Effector CD4-positive, alpha-beta T cell (primary cell): ENCODE results near the gene IQCK. TPM values are rescaled to one million over a fixed set of nuclear protein-coding genes. Genes with fewer than 3 reads are reported as not detected.
A peak's percentile ranks its signal among the peaks of the same experiment; 100 is the strongest.
"Not testable (repeated sequence)": the region's sequence is repeated elsewhere in the genome, so short reads cannot be mapped to it uniquely, and the experiment has no call there.

Source experiments
- DNase-seq: peaks from one replicate; pipeline ENCODE4 v3.0.0-alpha.2; 2020
- total RNA-seq: gene quantifications from one replicate; lab custom pipeline; 2026; lab: John Stamatoyannopoulos, UW

IQCK gene, protein sequence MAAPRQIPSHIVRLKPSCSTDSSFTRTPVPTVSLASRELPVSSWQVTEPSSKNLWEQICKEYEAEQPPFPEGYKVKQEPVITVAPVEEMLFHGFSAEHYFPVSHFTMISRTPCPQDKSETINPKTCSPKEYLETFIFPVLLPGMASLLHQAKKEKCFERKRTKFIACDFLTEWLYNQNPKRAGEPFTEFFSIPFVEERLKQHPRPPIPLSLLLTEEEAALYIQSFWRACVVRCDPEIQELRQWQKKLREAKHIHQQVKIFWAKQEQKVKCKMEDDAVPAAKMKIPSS
- not detected for total RNA-seq

DNA sequence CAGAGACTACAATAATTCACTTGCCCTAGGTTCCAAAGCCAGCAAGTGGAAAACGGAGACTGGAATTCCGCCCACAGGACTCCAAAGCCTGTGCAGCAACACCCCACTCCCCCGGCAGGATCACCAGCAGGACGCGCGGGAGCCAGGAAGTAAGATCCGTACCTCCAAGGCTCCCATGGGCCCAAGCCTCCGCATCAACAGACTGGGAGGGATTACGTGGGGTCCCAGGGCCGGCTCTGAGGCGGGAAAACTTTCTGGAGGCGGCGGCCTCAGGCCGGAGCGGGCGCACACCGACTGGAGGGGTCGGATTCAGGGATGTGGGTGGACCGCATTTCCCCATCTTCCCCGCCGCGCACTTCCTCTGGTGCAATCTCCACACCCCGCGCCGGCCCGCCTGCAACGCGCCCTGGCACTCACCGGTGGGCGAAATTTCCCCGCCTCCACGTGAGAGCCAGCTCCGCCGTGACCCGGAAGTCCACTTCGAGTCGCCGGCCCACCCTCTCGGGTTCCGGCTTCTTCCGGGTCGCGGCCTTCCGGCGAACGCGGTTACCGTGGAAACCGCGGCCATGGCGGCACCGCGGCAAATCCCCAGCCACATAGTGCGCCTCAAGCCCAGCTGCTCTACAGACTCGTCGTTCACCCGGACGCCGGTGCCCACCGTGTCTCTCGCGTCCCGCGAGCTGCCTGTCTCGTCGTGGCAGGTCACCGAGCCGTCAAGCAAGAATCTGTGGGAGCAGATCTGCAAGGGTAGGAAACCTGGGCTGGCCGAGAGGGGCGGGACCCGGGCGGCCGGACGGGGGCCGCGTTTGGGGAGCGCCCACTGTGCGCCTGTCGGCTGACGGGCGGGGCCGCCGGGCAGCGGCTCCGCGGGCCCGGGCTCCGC, at the start of gene IQCK, which contains the start of gene KNOP1:
Gene IQCK (plus strand): TSS at position 531 of the 883 bp plus-strand sequence. CDS start 36 bp downstream, at position 567.
Gene KNOP1 (minus strand): TSS at position 487 of the 883 bp plus-strand sequence. CDS start 3,192 bp downstream, outside the sequence.
- DNase-seq: peak; percentile 84

DNA sequence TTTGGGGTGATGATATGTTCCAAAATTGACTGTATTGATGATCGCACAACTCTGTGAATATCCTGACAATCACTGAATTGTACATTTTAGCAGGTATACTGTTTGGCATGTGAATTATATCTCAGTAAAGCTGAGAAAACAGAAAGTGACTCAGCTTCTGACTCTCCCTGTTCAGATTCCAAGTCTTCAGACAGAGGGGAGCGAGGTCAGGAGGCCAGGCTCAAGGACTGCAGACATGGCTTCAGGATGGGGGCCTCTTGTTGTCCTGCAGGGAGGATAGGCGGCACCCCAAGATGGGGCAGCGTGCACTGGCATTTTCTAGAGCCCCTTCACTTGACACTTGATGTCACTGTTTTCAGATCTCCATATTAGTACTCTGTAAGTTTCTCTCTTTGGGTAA, 45.7 kb upstream of the IQCK start:
- no peak for DNase-seq

DNA sequence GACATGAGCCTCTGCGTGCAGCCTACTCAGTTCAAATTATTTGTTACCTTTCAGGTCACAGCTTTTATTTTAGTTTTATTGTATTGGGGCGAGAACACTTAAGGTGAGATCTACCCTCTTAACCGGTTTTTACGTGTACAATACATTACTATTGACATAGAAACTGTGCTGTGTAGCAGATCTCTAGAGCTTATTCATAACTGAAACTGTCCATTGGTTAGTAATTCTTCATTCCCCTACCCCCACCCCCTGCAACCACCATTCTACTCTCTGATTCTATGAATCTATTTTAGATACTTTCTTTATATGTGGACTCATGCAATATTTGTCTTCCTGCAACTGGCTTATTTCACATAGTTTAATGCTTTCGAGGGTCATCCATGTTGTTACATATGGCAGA, 43.6 kb upstream of the IQCK start:
- no peak for DNase-seq

DNA sequence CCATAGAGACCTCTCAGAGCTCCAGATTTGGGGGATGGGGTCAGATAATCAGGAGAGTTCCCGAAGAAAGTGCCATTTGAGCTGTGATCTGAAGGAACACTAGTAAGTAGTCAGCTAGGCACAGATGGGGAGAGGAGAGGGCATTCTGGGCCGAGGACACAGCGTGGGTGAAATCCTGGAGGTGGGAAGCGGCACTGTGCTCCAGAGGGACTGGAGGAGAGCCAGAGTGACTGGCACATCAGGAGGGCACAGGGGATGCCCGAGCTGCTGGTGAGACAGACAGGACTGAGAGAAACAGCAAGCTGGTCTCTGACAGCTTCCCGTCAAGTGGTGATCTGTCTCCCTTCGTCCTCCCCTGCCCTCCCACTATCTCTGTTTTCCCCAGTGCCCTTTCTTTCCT, 40.7 kb upstream of the IQCK start:
- no peak for DNase-seq

DNA sequence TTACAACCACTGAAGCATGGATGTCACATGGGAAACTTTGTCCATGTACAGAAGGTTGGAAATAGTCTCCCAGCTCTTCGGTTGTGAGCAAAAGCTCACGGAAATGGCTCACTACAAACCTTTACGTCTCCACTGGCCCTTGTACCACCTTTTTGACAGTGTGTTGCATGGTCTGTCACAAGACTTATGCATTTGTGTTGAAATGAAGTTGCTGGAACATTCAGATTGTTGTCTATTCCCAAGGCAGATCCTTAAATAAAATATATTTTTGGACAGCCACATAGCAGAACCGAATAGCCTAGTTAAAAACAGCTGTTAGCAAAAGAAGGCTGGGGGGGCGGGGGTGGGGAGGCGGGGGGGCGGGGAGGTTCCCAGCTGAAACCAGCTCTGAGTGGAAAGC, 39.3 kb upstream of the IQCK start:
- no peak for DNase-seq

DNA sequence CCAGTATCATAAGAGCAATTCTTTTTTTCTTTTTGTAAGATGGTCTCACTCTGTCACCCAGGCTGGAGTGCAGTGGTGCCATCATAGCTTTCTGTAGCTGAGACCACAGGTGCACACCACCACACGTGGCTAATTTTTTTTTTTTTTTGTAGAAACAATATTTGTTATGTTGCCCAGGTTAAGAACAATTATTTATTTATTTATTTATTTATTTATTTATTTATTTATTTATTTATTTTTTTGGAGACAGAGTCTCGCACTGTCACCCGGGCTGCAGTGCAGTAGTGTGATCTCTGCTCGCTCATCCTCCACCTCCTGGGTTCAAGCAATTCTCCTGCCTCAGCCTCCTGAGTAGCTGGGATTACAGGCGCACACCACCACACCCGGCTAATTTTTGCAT, 38.8 kb upstream of the IQCK start:
- not testable (repeated sequence) for DNase-seq

DNA sequence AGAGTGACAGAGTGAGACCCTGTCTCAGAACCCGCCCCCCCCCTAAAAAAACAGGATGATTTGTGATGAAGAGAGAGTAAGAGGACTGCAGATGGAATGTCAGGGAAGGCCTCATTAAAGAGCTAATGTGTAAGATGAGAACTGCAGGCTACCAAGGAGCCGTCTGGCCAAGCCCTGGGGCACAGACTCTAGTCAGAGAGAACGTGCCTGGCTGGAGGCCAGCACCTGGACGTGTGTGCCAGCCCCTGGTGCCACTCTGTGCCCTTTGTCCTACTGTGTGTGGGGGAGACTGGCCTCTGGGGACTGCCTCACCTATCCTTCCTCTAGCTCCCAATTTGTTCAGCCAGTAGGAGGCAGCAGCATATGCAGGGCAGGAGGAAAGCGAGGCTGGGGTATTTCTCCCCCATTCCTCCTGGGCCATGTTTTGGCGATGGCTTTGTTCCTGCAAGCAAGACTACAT, 37.2 kb upstream of the IQCK start:
- no peak for DNase-seq

DNA sequence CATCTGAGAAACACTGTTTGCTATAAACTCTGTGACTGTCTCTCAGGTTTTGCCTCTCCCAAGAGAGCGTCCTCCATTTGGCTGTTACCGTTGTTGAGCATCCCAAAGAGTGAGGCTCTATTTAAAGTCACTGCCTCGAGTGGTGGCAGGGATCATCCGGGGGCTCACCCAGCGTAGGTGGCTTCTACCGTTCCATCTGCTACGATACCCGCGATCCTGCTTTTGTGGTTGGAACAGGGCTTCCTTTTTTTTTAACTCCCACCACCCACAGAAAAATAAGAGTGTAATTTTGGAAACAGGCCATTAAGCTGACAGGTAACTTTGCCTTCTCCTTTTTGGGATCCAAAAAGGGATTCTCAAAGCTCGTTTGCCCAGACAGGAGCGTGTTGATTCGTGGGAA, 36.4 kb upstream of the IQCK start:
- no peak for DNase-seq

DNA sequence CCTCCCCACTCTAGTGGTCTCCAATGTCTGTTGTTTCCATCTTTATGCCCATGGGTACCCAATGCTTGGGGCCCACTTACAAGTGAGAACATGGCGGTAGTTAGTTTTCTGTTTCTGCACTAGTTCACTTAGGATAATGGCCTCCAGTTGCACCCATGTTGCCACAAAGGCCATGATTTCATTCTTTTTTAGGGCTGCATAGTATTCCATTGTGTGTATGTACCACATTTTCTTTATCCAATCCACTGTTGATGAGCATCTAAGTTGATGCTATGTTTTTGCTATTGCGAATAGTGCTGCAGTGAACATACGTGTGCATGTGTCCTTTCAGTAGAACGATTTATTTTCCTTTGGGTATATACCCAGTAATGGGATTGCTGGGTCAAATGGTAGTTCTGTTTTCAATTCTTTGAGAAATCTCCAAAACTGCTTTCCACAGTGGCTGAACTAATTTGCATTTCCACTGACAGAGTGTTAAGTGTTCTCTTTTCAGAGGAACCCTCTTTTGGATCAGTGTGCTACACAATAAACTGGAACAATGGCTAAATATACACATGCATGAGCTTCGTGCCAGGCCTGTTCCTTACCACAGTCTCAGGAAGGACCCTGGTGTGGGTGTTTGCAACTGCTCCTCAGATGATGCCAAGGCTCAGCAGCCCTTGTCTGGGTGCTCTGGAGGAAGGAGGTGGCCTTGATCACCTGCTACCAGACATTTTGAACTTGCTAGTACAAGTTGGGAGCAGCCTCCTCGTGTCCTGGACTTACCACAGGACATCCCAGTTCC, 34.4 kb upstream of the IQCK start:
- no peak for DNase-seq

DNA sequence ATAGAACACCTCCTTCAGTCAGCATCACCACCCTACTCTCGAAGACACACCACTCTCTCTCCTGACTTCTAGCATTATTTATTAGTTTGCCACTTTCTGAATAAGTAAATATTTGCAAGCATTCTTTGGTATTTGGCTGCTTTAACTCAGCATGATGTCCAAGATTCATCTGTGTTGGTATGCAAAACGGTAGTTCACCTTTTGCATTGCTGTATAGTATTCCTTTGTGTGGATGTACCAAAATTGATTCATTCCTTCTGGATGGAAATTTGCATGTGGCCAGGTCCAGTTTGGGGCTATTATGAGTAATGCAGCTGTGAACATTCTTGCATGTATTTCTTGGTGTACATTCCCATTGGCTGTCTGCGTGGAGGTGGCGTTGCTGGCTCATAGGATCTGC, 32.9 kb upstream of the IQCK start:
- DNase-seq: no peak

DNA sequence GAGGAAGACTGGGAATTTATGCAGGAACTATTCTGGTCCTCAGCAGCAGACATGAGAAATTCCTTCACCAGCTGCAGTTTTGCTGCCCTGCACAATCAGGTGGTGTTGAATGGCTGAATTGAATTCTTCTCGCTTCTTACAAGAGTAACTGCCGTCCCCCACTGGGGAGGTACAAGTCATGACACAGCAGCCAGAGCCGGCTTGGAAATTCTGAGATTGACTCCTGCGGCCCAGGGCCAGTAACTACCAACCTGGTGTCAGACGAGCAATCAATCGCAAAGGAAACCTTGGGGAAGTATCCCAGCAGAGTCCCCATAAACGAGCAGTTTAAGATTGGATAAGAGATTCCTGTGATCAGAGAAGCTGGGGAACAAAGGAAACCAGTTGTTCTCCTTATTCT, 30.8 kb upstream of the IQCK start:
- no peak for DNase-seq

DNA sequence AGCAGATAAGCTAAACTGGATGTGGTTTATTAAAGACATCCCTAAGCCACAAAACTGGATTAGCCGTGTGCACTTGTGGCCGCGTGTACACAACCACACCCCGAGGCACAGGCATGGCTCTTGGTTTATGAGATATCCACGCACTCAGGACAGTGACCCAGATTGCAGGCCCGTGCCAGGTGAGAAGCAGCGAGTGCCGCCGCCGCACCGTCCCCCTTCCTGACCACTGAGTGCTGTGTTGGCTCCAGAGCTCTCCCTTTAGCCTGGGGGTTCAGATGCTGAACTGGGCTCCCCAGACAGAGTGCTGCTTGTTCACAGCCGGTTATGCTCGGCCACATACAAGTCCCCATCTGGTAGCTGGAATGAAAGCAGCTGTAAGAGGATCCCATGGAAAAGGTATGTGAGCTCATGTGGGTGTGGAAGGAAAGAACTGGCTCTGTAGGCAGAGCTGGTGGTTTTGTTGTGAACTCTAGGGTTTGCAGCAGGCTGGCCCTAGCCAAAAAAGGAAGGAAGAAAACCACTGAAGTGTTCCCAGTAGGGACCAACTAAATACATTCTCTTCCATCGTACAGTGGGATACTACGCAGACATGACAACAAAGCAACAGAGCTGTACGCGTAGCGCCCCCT, 29.6 kb upstream of the IQCK start:
- no peak for DNase-seq

DNA sequence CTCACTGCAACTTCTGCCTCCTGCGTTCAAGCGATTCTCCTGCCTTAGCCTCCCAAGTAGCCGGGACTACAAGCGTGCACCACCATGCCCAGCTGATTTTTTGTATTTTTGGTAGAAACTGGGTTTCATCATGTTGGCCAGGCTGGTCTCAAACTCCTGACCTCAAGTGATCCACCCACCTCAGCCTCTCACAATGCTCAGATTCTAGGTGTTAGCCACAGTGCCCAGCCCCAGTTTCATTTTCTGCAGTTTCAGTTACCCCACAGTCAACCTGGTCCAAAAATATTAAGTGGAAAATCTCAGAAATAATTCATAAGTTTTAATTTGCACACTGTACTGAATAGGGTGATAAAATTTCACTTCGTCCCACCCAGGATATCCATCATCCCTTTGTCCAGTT, 28.7 kb upstream of the IQCK start:
- DNase-seq: no peak

DNA sequence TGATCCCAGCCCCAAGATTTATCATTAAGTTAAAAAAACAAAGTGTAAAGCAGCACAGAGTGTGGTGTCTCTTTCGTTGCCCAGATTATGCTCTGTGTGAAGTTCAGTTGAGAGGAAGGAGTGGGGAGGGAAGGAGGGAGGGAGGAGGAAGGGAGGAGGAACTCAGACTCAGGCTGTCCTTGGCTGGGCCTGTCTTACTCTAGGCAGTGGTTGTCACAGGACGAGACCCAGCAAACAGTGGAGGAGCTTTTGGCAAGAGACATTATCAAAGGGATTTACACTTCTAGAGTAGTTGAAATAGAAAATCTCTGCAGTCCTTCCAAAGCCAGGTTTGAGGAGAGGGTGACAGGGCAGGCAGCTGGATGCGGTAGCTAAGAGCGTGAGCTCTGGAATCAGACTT, 27.9 kb upstream of the IQCK start:
- DNase-seq: no peak

DNA sequence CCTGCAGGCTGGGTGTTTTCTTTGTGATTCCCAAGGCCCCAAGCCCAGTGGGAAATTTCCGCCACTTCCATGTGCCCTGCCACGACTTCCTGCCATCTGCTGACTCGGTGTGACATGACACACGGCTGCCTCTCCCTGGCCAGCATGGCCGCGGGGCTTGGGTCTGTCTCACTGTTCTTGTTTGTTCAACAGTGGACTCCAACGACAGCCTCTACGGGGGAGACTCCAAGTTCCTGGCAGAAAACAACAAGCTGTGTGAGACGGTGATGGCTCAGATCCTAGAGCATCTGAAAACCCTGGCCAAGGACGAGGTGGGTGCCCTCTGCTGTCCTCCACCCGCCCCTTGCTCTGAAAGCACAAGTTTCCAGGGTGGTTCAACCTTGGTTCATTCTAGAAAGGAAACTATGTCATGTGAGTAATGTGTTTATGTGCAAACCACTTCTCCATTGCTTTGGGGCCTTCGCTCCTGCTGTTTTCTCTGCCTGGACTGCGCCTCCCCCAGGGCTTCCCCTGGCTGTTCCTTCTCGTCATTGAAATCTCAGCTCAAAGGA, 26.8 kb upstream of the IQCK start:
- no peak for DNase-seq

DNA sequence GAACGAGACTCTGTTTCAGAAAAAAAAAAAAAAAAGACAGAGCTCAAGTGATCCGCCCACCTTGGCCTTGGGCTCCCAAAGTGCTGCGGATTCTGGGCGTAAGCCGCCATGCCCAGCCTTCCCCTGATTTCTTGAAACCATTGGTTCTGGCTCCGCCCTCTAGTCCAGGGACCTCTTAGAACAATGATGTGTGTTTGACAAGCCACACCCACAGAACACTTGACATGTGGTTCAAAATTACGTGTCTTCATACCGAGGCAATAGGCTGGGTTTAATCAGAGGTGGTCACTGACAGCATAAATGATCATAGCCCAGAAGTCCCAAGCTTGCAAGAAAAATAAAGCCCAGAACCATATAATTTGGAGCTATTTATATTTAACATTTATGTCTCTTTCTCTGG, 23.1 kb upstream of the IQCK start:
- no peak for DNase-seq

DNA sequence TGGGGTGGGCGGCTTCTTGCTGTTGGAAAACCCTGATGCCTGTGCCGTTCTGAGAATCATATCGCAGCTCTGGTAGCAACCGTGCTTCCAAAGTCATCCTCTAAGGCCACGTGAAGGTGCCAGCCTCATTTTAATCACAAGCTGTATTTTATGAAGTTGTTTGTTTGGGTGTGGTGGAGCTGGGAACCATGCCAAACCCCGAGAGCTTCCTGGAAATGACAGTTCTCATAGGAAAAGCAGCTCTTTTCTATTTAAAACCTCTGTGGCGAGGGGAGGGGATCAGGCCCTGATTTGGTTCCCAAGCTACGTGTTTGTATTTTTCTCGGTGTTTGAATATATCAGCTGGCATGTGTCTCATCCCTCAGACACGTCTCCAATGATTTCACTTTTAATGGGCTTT, 21.7 kb upstream of the IQCK start:
- DNase-seq: peak; percentile 4

DNA sequence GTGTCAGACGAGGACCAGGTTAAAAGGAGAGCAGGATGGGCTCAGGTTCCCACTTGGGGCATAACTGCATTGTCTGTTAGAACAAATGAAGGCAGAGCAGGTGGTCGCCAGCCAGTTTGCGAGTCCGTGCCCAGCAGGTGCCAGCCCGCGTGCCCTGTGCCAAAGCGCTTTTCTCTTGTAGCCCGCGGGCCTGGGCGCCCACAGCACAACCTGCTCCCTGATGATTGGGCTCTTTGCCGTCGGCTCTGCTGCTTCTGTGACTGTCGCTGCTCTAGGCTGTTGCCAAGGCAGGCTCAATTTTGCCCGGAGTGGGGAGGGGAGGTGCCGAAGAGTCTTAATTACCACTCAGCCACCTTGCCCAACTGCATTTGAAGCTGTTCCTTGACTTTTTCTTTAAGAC, 21.1 kb upstream of the IQCK start:
- no peak for DNase-seq

DNA sequence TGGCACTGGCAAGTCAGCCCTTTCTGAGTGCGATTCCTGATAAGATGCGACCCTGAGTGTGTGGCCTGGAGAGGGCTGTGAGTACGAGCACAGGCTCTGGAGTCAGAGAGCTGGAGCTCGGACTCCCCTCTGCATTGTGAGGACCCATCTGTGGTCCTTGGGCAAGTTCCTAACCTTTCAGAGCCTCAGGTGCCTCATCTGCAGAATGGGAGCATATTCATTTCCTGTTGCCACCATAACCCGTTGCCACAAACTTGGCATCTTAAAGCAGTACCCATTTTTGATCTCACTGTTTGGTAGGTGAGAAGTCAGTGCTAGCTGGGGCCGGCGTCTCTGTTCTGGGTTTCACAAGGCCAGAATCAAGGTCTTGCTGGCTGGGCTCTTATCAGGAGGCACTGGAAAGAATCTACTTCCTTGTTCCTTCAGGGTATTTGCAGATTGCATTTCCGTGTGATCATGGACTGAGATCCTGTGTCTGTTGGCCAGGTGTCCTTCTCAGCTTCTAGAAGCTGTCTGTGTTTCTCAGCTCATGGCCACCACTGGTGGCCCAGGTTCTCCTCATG, 20.2 kb upstream of the IQCK start:
- DNase-seq: no peak

DNA sequence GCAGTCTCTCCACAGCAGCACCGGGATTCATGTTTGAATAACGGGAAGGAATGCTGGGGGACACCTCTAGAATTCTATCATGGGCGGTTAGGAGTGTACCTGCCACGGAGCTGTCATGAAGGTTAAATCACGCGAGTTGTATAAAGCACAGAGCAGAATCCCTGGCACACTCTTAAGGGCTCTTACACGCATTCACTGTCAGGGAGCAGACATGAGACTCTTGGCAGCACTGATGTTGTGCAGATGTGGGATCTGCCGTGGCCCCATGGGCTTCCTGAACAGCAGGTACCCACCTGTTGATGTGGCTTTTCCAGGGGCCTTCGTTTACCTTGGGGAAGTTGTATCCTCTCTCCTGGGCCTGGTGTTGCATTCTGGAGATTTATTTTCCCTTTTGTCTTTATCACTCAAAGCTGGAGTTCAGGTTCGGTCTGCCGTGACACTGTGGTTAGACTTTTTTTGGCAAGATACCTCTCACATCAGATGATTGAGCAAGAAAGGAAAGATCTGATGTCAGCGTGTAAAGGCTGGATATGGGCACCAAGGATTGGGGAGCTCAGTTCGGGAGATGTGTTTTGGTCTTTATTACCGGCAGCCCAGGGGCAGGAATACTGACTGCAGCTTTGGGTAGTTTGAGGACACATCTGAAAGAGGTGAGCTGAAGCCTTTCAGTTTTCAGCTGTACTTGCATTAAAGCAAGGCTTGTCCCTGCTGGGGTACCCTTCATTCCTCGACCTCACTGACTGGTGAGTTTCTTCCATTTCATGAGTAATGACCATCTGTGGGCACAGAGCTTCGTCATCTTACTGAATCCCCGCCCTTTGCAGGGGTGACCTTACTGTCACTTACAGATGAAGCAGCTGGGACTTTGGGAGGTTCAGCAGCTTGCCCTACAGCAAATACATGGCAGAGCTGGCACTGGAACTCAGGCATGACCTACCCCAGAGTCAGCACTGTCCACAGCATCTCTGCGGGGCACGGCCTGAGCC, 19.3 kb upstream of the IQCK start:
- no peak for DNase-seq

DNA sequence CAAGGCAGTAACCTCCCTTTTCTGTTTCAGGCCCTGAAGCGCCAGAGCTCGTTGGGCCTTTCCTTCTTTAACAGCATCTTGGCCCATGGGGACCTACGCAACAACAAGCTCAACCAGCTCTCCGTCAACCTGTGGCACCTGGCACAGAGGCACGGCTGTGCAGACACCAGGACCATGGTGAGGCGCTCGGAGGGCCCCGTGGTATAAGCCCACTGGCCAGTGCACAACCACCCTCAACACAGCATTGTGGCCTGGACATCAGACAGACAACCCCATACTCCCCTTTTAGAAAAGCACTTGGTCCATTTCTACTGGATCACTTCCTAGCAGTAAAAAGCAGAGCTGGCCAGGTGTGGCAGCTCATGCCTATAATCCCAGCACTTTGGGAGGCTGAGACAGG, 18.6 kb upstream of the IQCK start:
- DNase-seq: no peak
